ENCODE results near the gene SVIL. TPM values are rescaled to one million over a fixed set of nuclear protein-coding genes. Genes with fewer than 3 reads are reported as not detected.
A peak's percentile ranks its signal among the peaks of the same experiment; 100 is the strongest.

The SVIL gene
- total and polyA plus RNA-seq, 2 experiments from 2014 or later: 5.9 to 7.3 TPM

DNA sequence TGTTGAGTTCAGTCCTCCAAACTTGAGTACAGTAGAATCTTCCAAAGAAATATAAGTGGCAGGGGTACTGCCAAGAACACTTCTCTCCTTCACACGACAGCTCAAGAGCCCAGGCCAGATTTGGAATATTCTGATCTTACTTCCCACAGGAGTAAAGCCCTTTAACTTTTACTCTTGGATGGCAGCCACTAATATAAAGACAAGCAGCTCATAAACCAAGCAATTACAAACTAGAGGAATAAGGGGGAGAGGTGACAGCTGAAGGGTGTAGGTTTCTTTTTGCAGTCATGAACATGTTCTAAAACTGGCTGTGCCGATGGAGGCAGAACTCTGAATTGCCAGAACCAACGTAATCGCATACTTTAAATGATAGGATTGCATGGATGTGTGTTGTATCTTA, 74.8 kb downstream of the SVIL start:
- in situ Hi-C loops (cut with MboI): no loop called here
- Histone ChIP-seq H2AFZ (0 out of 2 replicates have a peak overlapping the region, but pooled peaks have one; percentile 30), H3K36me3 (ENCODE audit: low read depth) (no peaks in the 10 kb centered on the region), H3K9me2 (ENCODE audit: insufficient read depth) (no peaks in the 10 kb centered on the region), H3K4me1 (ENCODE audit: insufficient read depth) (peaks cover 17% of the 10 kb centered on the region), H3K27me3 (replicated peaks; ENCODE audit: insufficient read depth) (no peaks in the 10 kb centered on the region), H3K9me3 (ENCODE audit: low read depth) (no peaks in the 10 kb centered on the region), H3K27ac (no peak overlapping the region), H3F3A (ENCODE audit: insufficient read depth) (peaks cover 14% of the 10 kb centered on the region), H3K9ac (no peak overlapping the region), H3K79me2 (ENCODE audit: insufficient read depth) (no peaks in the 10 kb centered on the region), H3K4me2 (ENCODE audit: unreplicated experiment) (no peak overlapping the region), H3K4me3 (no peak overlapping the region), H4K20me1 (ENCODE audit: insufficient read depth) (no peaks in the 10 kb centered on the region)
- DNase-seq: no peak
- WGBS, 2 experiments (ENCODE audit: low coverage in 1 of 2, low lambda C conversion rate in 2 of 2, missing lambda C conversion rate in 2 of 2): 20 to 22% methylated on average over 4 of the region's 4 CpGs
- TF ChIP-seq EZH2phosphoT487 (IDR thresholded peaks at IDR 0.05; ENCODE audit: insufficient read depth, low read depth): no peak
- TF ChIP-seq EZH2 (IDR thresholded peaks at IDR 0.05; ENCODE audit: insufficient read depth, poor library complexity, severe bottlenecking): no peak

GRCh38 chr10:29557665-29558064, 77.1 kb downstream of the SVIL start:
- H2AFZ ChIP-seq: no peak overlapping the region
- no peaks in the 10 kb centered on the region for H4K20me1 ChIP-seq (ENCODE audit: insufficient read depth)
- no peaks in the 10 kb centered on the region for H3K9me3 ChIP-seq (ENCODE audit: low read depth)
- H3K4me2 ChIP-seq (ENCODE audit: unreplicated experiment): no peak overlapping the region
- H3K4me1 ChIP-seq (ENCODE audit: insufficient read depth): peaks cover 24% of the 10 kb centered on the region
- H3F3A ChIP-seq (ENCODE audit: insufficient read depth): peaks cover 18% of the 10 kb centered on the region
- WGBS, 2 experiments (ENCODE audit: low coverage in 1 of 2, low lambda C conversion rate in 2 of 2, missing lambda C conversion rate in 2 of 2): 95 to 96% methylated on average over 3 of the region's 3 CpGs
- no peaks in the 10 kb centered on the region for H3K27me3 ChIP-seq (replicated peaks; ENCODE audit: insufficient read depth)
- TF ChIP-seq EZH2 (IDR thresholded peaks at IDR 0.05; ENCODE audit: insufficient read depth, poor library complexity, severe bottlenecking) (no peak), EZH2phosphoT487 (IDR thresholded peaks at IDR 0.05; ENCODE audit: insufficient read depth, low read depth) (no peak)
- H3K9me2 ChIP-seq (ENCODE audit: insufficient read depth): no peaks in the 10 kb centered on the region
- H3K4me3 ChIP-seq: no peak overlapping the region
- in situ Hi-C loops (cut with MboI): no loop called here
- H3K9ac ChIP-seq: no peak overlapping the region
- H3K79me2 ChIP-seq (ENCODE audit: insufficient read depth): no peaks in the 10 kb centered on the region
- DNase-seq: no peak
- H3K36me3 ChIP-seq (ENCODE audit: low read depth): no peaks in the 10 kb centered on the region
- no peak overlapping the region for H3K27ac ChIP-seq

- WGBS, 2 experiments (ENCODE audit: low coverage in 1 of 2, low lambda C conversion rate in 2 of 2, missing lambda C conversion rate in 2 of 2): 48 to 50% methylated on average over 8 of the region's 8 CpGs
- peak overlapping the region; percentile 42 for H2AFZ ChIP-seq
- H3F3A ChIP-seq (ENCODE audit: insufficient read depth): peaks cover 18% of the 10 kb centered on the region
- no peaks in the 10 kb centered on the region for H4K20me1 ChIP-seq (ENCODE audit: insufficient read depth)
- H3K4me3 ChIP-seq: 0 out of 2 replicates have a peak overlapping the region, but pooled peaks have one; percentile 25
- peak overlapping the region; percentile 35 for H3K4me2 ChIP-seq (ENCODE audit: unreplicated experiment)
- DNase-seq: peak; percentile 86
- in situ Hi-C loops (cut with MboI): no loop called here
- H3K27ac ChIP-seq: peak overlapping the region; percentile 67
- H3K9me2 ChIP-seq (ENCODE audit: insufficient read depth): no peaks in the 10 kb centered on the region
- H3K9ac ChIP-seq: no peak overlapping the region
- TF ChIP-seq EZH2phosphoT487 (IDR thresholded peaks at IDR 0.05; ENCODE audit: insufficient read depth, low read depth) (no peak), EZH2 (IDR thresholded peaks at IDR 0.05; ENCODE audit: insufficient read depth, poor library complexity, severe bottlenecking) (no peak)
- no peaks in the 10 kb centered on the region for H3K27me3 ChIP-seq (replicated peaks; ENCODE audit: insufficient read depth)
- no peaks in the 10 kb centered on the region for H3K79me2 ChIP-seq (ENCODE audit: insufficient read depth)
- no peaks in the 10 kb centered on the region for H3K9me3 ChIP-seq (ENCODE audit: low read depth)
- H3K36me3 ChIP-seq (ENCODE audit: low read depth): no peaks in the 10 kb centered on the region
- peaks cover 24% of the 10 kb centered on the region for H3K4me1 ChIP-seq (ENCODE audit: insufficient read depth)
These were observed 78.9 kb downstream of the SVIL start for GRCh38 chr10:29555746-29556481.

- H3K9me2 ChIP-seq (ENCODE audit: insufficient read depth): no peaks in the 10 kb centered on the region
- H2AFZ ChIP-seq: peak overlapping the region; percentile 42
- H3K4me2 ChIP-seq (ENCODE audit: unreplicated experiment): peak overlapping the region; percentile 51
- peaks cover 18% of the 10 kb centered on the region for H3F3A ChIP-seq (ENCODE audit: insufficient read depth)
- TF ChIP-seq EZH2phosphoT487 (IDR thresholded peaks at IDR 0.05; ENCODE audit: insufficient read depth, low read depth) (no peak), EZH2 (IDR thresholded peaks at IDR 0.05; ENCODE audit: insufficient read depth, poor library complexity, severe bottlenecking) (no peak)
- no peaks in the 10 kb centered on the region for H3K9me3 ChIP-seq (ENCODE audit: low read depth)
- H3K36me3 ChIP-seq (ENCODE audit: low read depth): no peaks in the 10 kb centered on the region
- peak overlapping the region; percentile 67 for H3K27ac ChIP-seq
- H3K4me1 ChIP-seq (ENCODE audit: insufficient read depth): peaks cover 24% of the 10 kb centered on the region
- H3K9ac ChIP-seq: no peak overlapping the region
- no peaks in the 10 kb centered on the region for H4K20me1 ChIP-seq (ENCODE audit: insufficient read depth)
- WGBS, 2 experiments (ENCODE audit: low coverage in 1 of 2, low lambda C conversion rate in 2 of 2, missing lambda C conversion rate in 2 of 2): 58 to 63% methylated on average over 6 of the region's 6 CpGs
- DNase-seq: peak; percentile 38
- no peaks in the 10 kb centered on the region for H3K79me2 ChIP-seq (ENCODE audit: insufficient read depth)
- H3K27me3 ChIP-seq (replicated peaks; ENCODE audit: insufficient read depth): no peaks in the 10 kb centered on the region
- H3K4me3 ChIP-seq: no peak overlapping the region
- in situ Hi-C loops (cut with MboI): no loop called here
These were observed 79.6 kb downstream of the SVIL start for GRCh38 chr10:29555091-29555745.

Data from GM23248 (cell line).